CD8-positive, alpha-beta memory T cell (primary cell): Measurements from ENCODE around the gene MANBA. TPM values are rescaled to one million over a fixed set of nuclear protein-coding genes. Genes with fewer than 3 reads are reported as not detected.
A peak's percentile ranks its signal among the peaks of the same experiment; 100 is the strongest.

Experiments
- CTCF ChIA-PET: fragments of 350-600 bp; sonication (Branson Sonifier 250); formaldehyde crosslinking; loops from one replicate; lab custom pipeline; 2021; ENCODE audit warnings: antibody characterized with exemption; lab: Charles Lee
- POLR2A ChIA-PET: fragments of 350-600 bp; sonication (Branson Sonifier 250); formaldehyde crosslinking; loops from one replicate; lab custom pipeline; 2021; ENCODE audit warnings: antibody characterized with exemption; lab: Charles Lee
- DNase-seq, 5 donors: peaks; one replicate each; pipeline versions ENCODE4 v3.0.0 to v3.0.0-alpha.2; 2020 to 2022; ENCODE audit warnings: mixed read lengths in 1 of 5
- H3K27ac ChIP-seq: one replicate; pipeline ENCODE4 v1.7.0; 2013; ENCODE audit warnings: low read depth, mild to moderate bottlenecking, low read length, moderate library complexity
- H3K27me3 ChIP-seq: 2 replicates; pipeline ENCODE4 v1.7.0; 2013; ENCODE audit warnings: low read length, mild to moderate bottlenecking; ENCODE audit not compliant: insufficient read depth, poor library complexity, severe bottlenecking
- H3K36me3 ChIP-seq: 2 replicates; pipeline ENCODE4 v1.7.0; 2013; ENCODE audit warnings: mild to moderate bottlenecking, low read length, moderate library complexity; ENCODE audit not compliant: insufficient read depth
- H3K4me1 ChIP-seq: 2 replicates; pipeline ENCODE4 v1.7.0; 2013; ENCODE audit warnings: mild to moderate bottlenecking, low read length, moderate library complexity; ENCODE audit not compliant: insufficient read depth
- H3K4me3 ChIP-seq: 2 replicates; pipeline ENCODE4 v1.7.0; 2013; ENCODE audit warnings: mild to moderate bottlenecking, low read length
- H3K9me3 ChIP-seq: 2 replicates; pipeline ENCODE4 v1.7.0; 2013; ENCODE audit warnings: mild to moderate bottlenecking, low read length
- H3K27ac Mint-ChIP-seq, 8 donors: one replicate each; pipeline ENCODE4 v1.8.0; 2020 to 2021; ENCODE audit warnings: mixed read lengths in 8 of 8, mild to moderate bottlenecking in 6 of 8, inconsistent platforms in 3 of 8, moderate library complexity in 3 of 8
- H3K27me3 Mint-ChIP-seq, 2 donors: one replicate each; pipeline ENCODE4 v1.8.0; 2020 to 2021; ENCODE audit warnings: mixed read lengths in 2 of 2, mild to moderate bottlenecking in 1 of 2, moderate library complexity in 1 of 2
- H3K36me3 Mint-ChIP-seq, 3 donors: one replicate each; pipeline ENCODE4 v1.8.0; 2020 to 2021; ENCODE audit warnings: mixed read lengths in 3 of 3, inconsistent platforms in 1 of 3, mild to moderate bottlenecking in 1 of 3
- H3K4me1 Mint-ChIP-seq, 3 donors: one replicate each; pipeline ENCODE4 v1.8.0; 2020 to 2021; ENCODE audit warnings: mixed read lengths in 3 of 3, inconsistent platforms in 1 of 3, mild to moderate bottlenecking in 1 of 3
- H3K4me3 Mint-ChIP-seq, 7 donors: one replicate each; pipeline ENCODE4 v1.8.0; 2020 to 2021; ENCODE audit warnings: mixed read lengths in 7 of 7, mild to moderate bottlenecking in 6 of 7, moderate library complexity in 4 of 7, inconsistent platforms in 2 of 7
- H3K9me3 Mint-ChIP-seq, 5 donors: one replicate each; pipeline ENCODE4 v1.8.0; 2020 to 2022; ENCODE audit warnings: mixed read lengths in 5 of 5, mild to moderate bottlenecking in 3 of 5, moderate library complexity in 2 of 5, inconsistent platforms in 1 of 5
- polyA plus RNA-seq: library from polyadenylated mRNA; unstranded; fragments of 300-500 nt; fragmentation: Illumina TruSeq; gene quantifications from one replicate; pipeline ENCODE4 v1.2.3, GENCODE V29; 2021
- total RNA-seq, 2 experiments: library from RNA; stranded (reverse); gene quantifications; one replicate each; pipeline ENCODE4 v1.2.3, GENCODE V29; 2021

Gene MANBA
- total and polyA plus RNA-seq, 3 experiments from 2014 or later, result 9.1 to 16.5 (median 9.5) TPM

- H3K9me3 ChIP-seq, result no peaks in the 10 kb centered on the region
- H3K27me3 ChIP-seq, result no peaks in the 10 kb centered on the region
- no peaks in the 10 kb centered on the region for H3K4me1 ChIP-seq
- H3K36me3 ChIP-seq, result no peaks in the 10 kb centered on the region
- no peak for DNase-seq
- ChIA-PET CTCF (no interaction called here), POLR2A (no interaction called here)
- H3K27ac ChIP-seq, result no peak overlapping the region
- H3K27me3 Mint-ChIP-seq, result peaks cover 5 to 9% of the 10 kb centered on the region in 2 donors
- no peaks in the 10 kb centered on the region for H3K4me1 Mint-ChIP-seq
- H3K4me3 Mint-ChIP-seq, result no peak overlapping the region
- H3K27ac Mint-ChIP-seq, result no peak overlapping the region
- no peak overlapping the region for H3K4me3 ChIP-seq
- H3K36me3 Mint-ChIP-seq, result peaks cover 0 to 1% (median 0%) of the 10 kb centered on the region in 3 donors
- no peaks in the 10 kb centered on the region for H3K9me3 Mint-ChIP-seq
Observed at GRCh38 chr4:102781570-102781969, 20.8 kb upstream of the MANBA start.

- Mint-ChIP-seq H3K9me3 (no peaks in the 10 kb centered on the region), H3K27me3 (peaks cover 7 to 13% of the 10 kb centered on the region in 2 donors), H3K4me3 (no peak overlapping the region), H3K36me3 (peaks cover 0 to 1% (median 0%) of the 10 kb centered on the region in 3 donors), H3K27ac (no peak overlapping the region), H3K4me1 (no peaks in the 10 kb centered on the region)
- no peak for DNase-seq
- H3K27ac ChIP-seq, result no peak overlapping the region
- no peaks in the 10 kb centered on the region for H3K36me3 ChIP-seq
- H3K9me3 ChIP-seq, result no peaks in the 10 kb centered on the region
- H3K27me3 ChIP-seq, result no peaks in the 10 kb centered on the region
- CTCF ChIA-PET, result no interaction called here
- no peak overlapping the region for H3K4me3 ChIP-seq
- no peaks in the 10 kb centered on the region for H3K4me1 ChIP-seq
- POLR2A ChIA-PET, result no interaction called here
Observed at GRCh38 chr4:102780476-102781144, 19.8 kb upstream of the MANBA start.

DNA sequence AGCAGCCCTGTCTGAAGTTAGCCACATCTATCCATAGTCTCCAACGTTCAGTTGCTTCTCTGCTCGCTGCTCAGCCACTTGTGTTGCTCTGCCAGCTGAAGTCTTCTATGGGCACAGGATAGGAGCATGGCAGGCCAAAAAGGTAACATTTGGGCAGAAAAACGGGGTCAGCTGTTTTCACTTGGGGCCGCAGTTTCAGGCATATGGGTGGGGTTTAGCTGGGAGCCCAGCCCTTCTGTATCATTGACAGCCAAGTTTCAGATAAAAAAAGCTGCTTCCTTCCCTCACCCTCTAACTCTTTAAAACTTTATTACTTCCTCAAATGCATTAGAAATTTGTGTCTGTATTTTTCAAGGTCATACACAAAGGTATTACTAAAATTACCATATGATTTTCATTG is 18.4 kb upstream of the MANBA start:
- H3K4me3 ChIP-seq, result no peak overlapping the region
- H3K27ac Mint-ChIP-seq, result peak overlapping the region in 2 of 8 donors; percentile 21 to 60
- peaks cover 0 to 1% (median 0%) of the 10 kb centered on the region in 3 donors for H3K36me3 Mint-ChIP-seq
- no peak overlapping the region for H3K27ac ChIP-seq
- ChIA-PET CTCF (no interaction called here), POLR2A (no interaction called here)
- H3K36me3 ChIP-seq, result no peaks in the 10 kb centered on the region
- H3K9me3 ChIP-seq, result no peaks in the 10 kb centered on the region
- no peaks in the 10 kb centered on the region for H3K4me1 Mint-ChIP-seq
- no peak overlapping the region for H3K4me3 Mint-ChIP-seq
- H3K4me1 ChIP-seq, result no peaks in the 10 kb centered on the region
- DNase-seq, result no peak
- no peaks in the 10 kb centered on the region for H3K27me3 ChIP-seq
- H3K9me3 Mint-ChIP-seq, result no peaks in the 10 kb centered on the region
- H3K27me3 Mint-ChIP-seq, result peaks cover 9 to 16% of the 10 kb centered on the region in 2 donors

DNA sequence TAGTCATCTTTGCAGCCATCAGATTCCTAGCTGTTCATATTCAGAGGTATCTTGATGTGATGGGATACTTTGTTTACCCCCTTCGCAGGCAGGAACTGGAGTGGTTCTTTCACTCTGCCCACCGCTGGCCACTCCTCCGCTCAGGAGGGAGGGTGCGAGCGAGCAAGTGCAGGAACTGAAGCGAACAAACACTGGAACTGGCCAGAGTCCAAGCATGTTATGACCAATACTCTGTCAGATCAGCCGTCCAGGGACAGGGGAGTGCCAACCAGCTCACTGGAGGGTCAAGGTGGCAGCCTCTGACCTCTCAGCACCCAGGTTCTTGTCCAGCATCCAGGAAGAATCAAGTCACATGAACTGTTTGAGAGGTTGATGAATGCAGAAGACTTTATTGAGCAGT is 18.0 kb upstream of the MANBA start:
- no peaks in the 10 kb centered on the region for H3K4me1 ChIP-seq
- no peak overlapping the region for H3K27ac ChIP-seq
- H3K4me1 Mint-ChIP-seq, result no peaks in the 10 kb centered on the region
- no peak for DNase-seq
- H3K9me3 Mint-ChIP-seq, result no peaks in the 10 kb centered on the region
- no peak overlapping the region for H3K4me3 ChIP-seq
- H3K36me3 Mint-ChIP-seq, result peaks cover 0 to 1% (median 0%) of the 10 kb centered on the region in 3 donors
- H3K27me3 ChIP-seq, result no peaks in the 10 kb centered on the region
- no peak overlapping the region for H3K27ac Mint-ChIP-seq
- H3K4me3 Mint-ChIP-seq, result no peak overlapping the region
- no peaks in the 10 kb centered on the region for H3K36me3 ChIP-seq
- peaks cover 9 to 16% of the 10 kb centered on the region in 2 donors for H3K27me3 Mint-ChIP-seq
- POLR2A ChIA-PET, result no interaction called here
- CTCF ChIA-PET, result no interaction called here
- H3K9me3 ChIP-seq, result no peaks in the 10 kb centered on the region

GRCh38 chr4:102775805-102776204 is 15.0 kb upstream of the MANBA start:
- peaks cover 0 to 1% (median 0%) of the 10 kb centered on the region in 3 donors for H3K36me3 Mint-ChIP-seq
- ChIA-PET CTCF (no interaction called here), POLR2A (interaction anchor here (0.6 kb wide), 1 partner anchor 330 kb away, joined by 4 read pairs; no protein-coding TSS in a partner anchor)
- no peaks in the 10 kb centered on the region for H3K9me3 Mint-ChIP-seq
- no peaks in the 10 kb centered on the region for H3K9me3 ChIP-seq
- no peaks in the 10 kb centered on the region for H3K4me1 ChIP-seq
- peaks cover 8 to 16% of the 10 kb centered on the region in 2 donors for H3K27me3 Mint-ChIP-seq
- no peak for DNase-seq
- H3K27ac Mint-ChIP-seq, result no peak overlapping the region
- no peaks in the 10 kb centered on the region for H3K36me3 ChIP-seq
- H3K4me3 ChIP-seq, result no peak overlapping the region
- no peaks in the 10 kb centered on the region for H3K4me1 Mint-ChIP-seq
- H3K4me3 Mint-ChIP-seq, result no peak overlapping the region
- no peak overlapping the region for H3K27ac ChIP-seq
- no peaks in the 10 kb centered on the region for H3K27me3 ChIP-seq

DNA sequence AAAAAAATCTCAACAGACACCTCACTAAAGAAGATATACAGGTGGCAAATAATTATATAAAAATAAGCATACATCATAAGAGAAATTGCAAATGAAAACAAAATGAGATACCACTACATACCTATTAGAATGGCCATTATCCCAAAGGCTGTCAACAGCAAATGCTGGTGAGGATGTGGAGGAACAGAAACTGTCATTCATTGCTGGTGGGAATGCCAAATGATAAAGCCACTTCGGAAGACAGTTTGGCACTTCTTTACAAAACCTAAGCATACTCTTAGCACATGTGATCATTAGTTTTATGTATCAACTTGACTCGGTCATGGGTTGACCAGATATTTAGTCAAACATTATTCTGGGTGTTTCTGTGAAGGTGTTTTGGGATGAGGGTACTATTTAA is 13.5 kb upstream of the MANBA start:
- H3K27me3 Mint-ChIP-seq, result peaks cover 4 to 11% of the 10 kb centered on the region in 2 donors
- CTCF ChIA-PET, result no interaction called here

DNA sequence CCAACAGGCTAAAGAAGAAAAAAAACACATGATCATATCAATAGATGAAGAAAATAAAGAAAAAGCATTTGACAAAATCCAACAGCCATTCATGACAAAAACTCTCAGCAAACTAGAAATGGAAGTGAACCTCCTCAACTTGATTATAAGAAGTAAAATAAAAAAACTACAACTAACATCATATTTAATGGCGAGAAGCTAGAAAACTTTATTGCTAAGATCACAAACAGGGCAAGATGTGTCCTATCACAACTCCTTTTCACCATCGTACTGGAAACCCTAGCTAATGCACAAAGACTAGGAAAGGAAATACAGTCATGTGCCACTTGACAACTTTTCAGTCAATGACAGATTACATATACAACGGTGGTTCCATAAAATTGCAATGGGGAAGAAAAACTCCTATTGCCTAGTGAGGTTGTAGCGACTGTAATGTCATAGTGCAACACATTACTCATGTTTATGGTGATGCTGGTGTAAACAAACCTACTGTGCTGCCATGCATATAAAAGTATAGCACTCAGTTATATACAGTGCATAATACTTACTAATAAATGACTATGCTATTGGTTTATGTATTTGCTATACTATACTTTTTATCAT is 12.1 kb upstream of the MANBA start:
- no peak overlapping the region for H3K4me3 Mint-ChIP-seq
- Histone ChIP-seq H3K36me3 (no peaks in the 10 kb centered on the region), H3K27ac (no peak overlapping the region), H3K4me3 (no peak overlapping the region), H3K27me3 (no peaks in the 10 kb centered on the region), H3K4me1 (no peaks in the 10 kb centered on the region), H3K9me3 (no peaks in the 10 kb centered on the region)
- POLR2A ChIA-PET, result no interaction called here
- CTCF ChIA-PET, result no interaction called here
- H3K27ac Mint-ChIP-seq, result no peak overlapping the region
- H3K4me1 Mint-ChIP-seq, result no peaks in the 10 kb centered on the region
- no peak for DNase-seq
- H3K9me3 Mint-ChIP-seq, result no peaks in the 10 kb centered on the region
- no peaks in the 10 kb centered on the region for H3K36me3 Mint-ChIP-seq
- peaks cover 4 to 11% of the 10 kb centered on the region in 2 donors for H3K27me3 Mint-ChIP-seq

More for the DNA sequence above, 13.5 kb upstream of the MANBA start:
- no peak overlapping the region for H3K27ac Mint-ChIP-seq
- H3K27ac ChIP-seq, result no peak overlapping the region
- H3K36me3 Mint-ChIP-seq, result no peaks in the 10 kb centered on the region
- DNase-seq, result no peak
- H3K4me3 Mint-ChIP-seq, result no peak overlapping the region
- no peak overlapping the region for H3K4me3 ChIP-seq
- no peaks in the 10 kb centered on the region for H3K27me3 ChIP-seq
- H3K36me3 ChIP-seq, result no peaks in the 10 kb centered on the region
- POLR2A ChIA-PET, result interaction anchor here (0.5 kb wide), 1 partner anchor 343 kb away, joined by 3 read pairs; no protein-coding TSS in a partner anchor
- no peaks in the 10 kb centered on the region for H3K4me1 Mint-ChIP-seq
- H3K9me3 ChIP-seq, result no peaks in the 10 kb centered on the region
- no peaks in the 10 kb centered on the region for H3K4me1 ChIP-seq
- H3K9me3 Mint-ChIP-seq, result no peaks in the 10 kb centered on the region

- Mint-ChIP-seq H3K27ac (no peak overlapping the region), H3K36me3 (peaks cover 0 to 8% (median 3%) of the 10 kb centered on the region in 3 donors), H3K4me1 (peaks cover 12 to 18% (median 18%) of the 10 kb centered on the region in 3 donors), H3K27me3 (peaks cover 4 to 13% of the 10 kb centered on the region in 2 donors), H3K9me3 (no peaks in the 10 kb centered on the region), H3K4me3 (no peak overlapping the region)
- DNase-seq, result no peak
- Histone ChIP-seq H3K4me3 (no peak overlapping the region), H3K4me1 (peaks cover 8% of the 10 kb centered on the region), H3K9me3 (no peaks in the 10 kb centered on the region), H3K27me3 (no peaks in the 10 kb centered on the region), H3K27ac (no peak overlapping the region), H3K36me3 (no peaks in the 10 kb centered on the region)
- ChIA-PET CTCF (no interaction called here), POLR2A (no interaction called here)
Observed at GRCh38 chr4:102764901-102765300, 4.1 kb upstream of the MANBA start.
